Metanephros (tissue), 1 donor: Measurements from ENCODE around the gene LCAT. TPM values are rescaled to one million over a fixed set of nuclear protein-coding genes. Genes with fewer than 3 reads are reported as not detected.

Experiments
- total RNA-seq: library from RNA; depleted of rRNA; stranded (reverse); fragments of >200 nt; gene quantifications from one replicate; pipeline ENCODE4 v1.2.3, GENCODE V29; 2014

LCAT gene, protein sequence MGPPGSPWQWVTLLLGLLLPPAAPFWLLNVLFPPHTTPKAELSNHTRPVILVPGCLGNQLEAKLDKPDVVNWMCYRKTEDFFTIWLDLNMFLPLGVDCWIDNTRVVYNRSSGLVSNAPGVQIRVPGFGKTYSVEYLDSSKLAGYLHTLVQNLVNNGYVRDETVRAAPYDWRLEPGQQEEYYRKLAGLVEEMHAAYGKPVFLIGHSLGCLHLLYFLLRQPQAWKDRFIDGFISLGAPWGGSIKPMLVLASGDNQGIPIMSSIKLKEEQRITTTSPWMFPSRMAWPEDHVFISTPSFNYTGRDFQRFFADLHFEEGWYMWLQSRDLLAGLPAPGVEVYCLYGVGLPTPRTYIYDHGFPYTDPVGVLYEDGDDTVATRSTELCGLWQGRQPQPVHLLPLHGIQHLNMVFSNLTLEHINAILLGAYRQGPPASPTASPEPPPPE
- 10.1 TPM for total RNA-seq

DNA sequence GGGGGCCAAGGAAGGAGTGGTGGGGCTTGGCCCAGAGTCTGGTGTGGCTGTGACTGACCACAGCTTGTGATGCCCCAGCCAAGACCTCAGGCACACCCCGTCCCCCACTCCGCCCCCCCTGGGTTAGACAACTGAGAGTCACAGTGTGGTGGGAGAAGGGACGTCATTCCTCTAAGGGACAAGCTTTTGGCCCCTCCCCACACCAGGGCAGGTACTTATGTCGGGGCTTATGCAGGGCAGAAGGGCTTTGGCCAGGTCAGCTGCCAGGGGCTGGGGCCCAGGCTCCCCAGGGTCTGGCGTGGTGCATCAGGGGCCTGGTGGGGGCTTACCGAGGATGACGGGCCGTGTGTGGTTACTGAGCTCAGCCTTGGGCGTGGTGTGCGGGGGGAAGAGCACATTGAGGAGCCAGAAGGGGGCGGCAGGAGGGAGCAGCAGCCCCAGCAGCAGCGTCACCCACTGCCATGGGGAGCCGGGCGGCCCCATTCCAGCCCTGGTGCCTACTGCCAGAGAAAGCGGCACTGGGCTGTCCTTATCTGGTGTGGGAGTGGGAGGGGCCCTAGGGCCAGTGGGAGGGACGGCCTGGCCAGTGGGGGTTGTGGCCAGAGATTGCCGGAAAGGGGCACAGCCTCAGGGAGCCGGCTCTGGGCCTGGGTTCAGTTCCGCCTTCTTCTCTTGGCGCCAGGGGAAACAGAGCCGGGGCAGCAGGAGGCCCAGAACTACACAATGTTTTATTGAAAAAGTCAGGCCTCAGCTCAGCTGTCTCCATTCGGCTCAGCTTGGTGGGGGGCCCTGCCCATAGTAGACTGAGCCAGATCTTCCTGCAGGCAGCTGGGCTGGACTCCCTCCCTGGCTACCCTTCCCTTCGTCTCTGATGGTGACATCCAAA lies at the start of gene LCAT:
LCAT (minus strand) TSS at position 502 of the 886 bp plus-strand sequence; CDS start at position 483, 19 bp downstream.

DNA sequence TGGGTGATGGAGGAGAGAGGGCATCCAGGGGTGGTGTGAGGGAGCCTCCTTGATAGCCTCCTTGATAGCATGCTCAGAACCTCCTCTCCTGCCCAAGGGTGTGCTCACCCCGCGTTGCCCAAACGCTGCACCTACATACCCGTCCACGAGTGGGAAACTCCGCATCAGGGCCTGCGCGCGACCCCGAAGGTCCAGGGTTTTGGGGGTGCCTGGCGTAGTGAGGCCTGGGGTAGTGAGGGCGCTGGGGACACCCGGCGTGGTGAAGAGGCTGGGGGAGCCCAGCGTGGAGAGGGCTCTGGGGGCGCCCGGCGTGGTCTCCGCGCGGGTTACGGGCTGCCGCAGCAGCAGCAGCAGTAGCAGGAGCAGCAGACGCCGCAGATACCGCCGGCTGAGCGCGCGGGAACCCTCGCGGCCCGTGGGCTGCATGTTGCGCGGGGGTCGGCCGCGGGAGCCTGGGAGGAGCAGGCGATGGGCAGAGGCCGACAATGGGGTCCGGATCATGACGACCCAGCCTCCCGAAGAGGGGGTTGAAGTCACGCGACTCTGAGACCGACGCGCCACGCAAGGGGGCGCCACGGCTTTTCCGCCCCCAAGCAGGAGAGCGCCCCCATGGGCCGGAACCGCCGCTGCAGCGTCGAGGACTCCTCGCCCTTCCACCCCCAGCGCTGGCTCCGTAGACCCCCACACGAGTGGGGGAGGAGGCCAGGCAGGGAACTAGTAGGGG lies 36.2 kb upstream of the LCAT start, which contains the start of gene DPEP3:
DPEP3 (minus strand) TSS at position 545 of the 724 bp plus-strand sequence; CDS start at position 426, 119 bp downstream.

DNA sequence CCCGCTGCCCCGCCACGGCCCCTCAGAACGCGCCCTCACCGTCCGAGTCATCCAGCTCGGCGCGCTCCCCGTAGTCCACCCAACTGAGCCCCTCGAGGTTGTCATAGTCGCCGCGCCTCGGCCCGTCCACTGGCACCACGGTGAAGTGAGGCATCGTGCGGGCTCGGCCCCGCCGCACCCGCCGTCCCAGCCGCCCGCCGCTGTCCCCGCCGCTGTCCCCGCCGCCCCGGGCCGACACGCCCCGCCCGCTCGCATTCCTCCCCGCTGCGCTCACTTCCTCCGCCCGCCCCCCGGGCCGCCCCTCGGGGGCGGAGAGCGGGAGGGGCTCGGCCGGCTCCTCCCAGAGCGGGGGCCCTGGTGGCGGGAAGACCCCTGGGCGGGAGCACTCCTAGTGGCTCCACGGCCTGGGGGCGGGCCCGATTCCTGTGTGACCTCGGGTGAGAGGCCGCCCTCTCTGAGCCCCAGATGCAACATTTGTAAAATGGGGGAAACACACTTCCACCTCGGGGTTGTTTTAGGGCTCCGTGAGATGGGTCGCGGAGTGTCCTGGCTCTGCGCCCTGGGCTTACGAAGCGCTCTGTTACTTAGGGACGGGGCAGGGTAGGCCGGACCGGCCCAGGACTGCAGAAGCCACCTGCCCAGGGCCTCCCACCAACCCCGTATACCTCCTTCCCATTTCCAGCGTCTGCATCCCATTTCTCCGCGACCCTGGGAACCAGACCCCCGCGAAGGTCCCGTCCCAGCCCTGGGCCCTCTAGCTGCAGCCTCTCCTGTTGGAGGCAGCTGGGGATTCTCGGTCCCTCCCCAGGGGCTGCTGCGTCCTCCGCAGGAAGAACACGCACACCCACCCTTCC lies 24.7 kb upstream of the LCAT start, which contains the start of gene SLC12A4:
SLC12A4 (minus strand) TSS at position 238 of the 854 bp plus-strand sequence; CDS start at position 154, 84 bp downstream.

DNA sequence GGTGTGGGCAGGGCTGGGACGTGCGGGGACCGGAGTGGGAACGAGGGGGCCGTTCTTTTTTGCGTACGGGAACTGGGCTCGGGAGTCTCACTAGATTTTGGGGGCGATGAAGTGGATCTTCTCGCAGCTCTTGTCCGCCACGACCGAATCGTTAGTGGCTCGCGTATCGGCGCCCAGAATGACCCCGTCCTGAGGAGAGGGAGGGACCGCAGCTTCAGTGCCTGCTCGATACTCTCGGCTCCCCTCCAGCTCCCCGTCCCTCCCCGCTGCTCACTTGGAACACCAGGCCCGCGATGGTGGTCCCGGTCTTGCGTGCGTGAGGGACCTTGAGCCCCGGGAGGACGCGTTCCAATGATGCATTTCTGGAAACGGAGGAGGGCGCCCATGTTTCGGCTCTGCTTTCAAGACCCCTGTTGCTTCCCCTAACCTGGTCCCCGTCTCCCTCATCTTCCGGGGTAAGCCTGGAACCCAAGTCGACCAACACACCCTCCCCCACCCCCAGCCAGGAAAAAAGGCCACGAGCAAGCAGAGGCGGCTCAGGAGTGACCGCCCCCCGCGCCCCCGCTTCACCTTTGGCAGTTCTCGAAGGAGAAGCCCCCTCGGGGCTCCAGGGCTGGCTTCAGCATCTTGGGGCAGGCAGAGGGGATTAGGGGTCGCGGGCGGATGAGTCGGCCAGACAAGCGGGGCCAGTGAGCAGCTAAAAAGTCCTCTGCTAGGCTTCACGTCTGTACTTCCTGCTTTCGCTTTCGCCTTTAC lies 7.6 kb downstream of the LCAT start, which contains the start of gene PSMB10:
PSMB10 (minus strand) TSS at position 727 of the 756 bp plus-strand sequence; CDS start at position 626, 101 bp downstream.

DNA sequence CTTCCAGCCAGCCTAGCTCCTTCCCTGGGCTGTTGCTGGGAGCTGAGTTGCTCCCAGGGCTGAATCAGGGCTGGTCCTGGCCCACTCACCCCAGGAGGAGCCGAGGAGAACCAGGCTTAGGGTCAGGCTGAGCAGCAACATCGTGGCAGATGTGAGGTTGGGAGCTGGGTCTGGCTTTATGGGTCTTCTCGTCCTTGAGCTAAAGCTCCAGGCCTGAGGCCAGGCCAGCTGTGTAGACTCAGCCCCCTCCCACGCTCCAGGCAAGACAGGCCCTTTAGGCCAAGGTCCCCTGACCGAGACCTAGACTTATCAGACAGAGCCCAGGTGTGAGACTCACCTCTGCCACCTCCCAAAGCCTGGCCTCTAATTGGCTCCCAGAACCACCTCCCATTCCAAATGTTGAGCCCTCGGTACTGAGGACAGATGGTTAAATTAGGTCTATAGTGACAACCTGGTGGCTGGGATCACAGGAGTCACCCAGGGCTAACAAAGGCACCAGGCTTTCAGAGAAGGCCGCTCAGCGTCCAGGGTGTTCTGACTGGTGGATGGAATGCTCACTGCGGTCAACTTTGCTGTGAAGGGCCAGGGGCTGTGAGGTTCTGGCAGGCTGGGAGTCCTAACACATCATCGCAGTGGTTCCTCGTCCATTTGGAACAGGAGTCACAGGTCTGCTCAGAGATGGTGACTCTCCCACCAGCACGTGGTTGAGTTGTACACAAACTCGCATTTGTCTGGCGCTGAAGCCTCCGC lies 12.0 kb downstream of the LCAT start, which contains the start of gene CTRL:
CTRL (minus strand) TSS at position 151 of the 750 bp plus-strand sequence; CDS start at position 141, 10 bp downstream.

DNA sequence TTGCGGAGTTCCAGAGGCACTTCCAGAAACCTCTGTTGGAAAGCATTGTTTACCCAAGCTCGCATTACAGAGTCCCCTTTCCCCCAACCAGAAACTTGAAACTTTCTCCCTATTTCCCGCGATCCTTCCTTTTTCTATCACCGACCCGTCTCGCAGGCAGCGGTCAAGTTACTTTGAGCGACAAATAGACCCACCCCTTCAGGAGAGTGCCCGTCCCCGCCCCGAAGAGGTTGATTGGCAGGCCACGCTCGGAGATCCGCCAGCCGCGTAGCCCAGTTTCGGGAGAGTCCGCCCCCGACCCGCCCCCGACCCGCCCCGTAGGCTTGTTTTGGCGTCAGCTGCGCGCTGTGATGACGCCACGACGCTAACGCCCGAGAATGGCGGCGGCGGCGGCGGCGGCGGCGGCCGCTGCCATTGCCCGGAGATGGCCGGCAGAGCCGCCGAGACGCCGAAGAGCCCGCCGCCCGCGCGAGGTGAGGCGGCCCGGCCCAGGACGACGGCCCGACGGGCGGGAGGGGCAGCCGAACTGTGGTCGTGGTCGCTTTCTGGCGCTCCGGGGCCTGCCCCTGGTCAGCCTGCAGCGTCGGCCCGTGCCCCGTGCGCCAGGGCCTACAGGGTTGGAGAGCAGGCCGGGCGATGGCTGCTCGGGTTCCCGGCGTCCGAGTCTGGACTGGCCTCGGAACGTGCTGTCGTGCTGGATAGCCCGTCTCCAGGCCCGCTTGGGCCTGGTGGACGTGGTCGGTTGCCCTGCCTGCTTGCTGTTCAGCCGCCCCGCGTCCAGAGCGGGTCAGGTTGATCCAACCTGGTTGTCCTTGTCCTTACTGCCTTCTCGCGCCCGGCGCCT lies 50.8 kb downstream of the LCAT start, which contains the start of gene PSKH1:
PSKH1 (plus strand) TSS at position 356 of the 844 bp plus-strand sequence. CDS start 15,496 bp downstream, outside the sequence.

Other genes starting within 250 kb of the LCAT start
- gene GFOD2, start 224.8 kb downstream of the LCAT start, total RNA-seq: 18.4 TPM
- 18.7 TPM for gene RANBP10, start 137.6 kb downstream of the LCAT start, total RNA-seq
- gene TSNAXIP1, start 137.2 kb downstream of the LCAT start, total RNA-seq: 5.4 TPM
- 37.0 TPM for gene THAP11, start 101.8 kb downstream of the LCAT start, total RNA-seq
- gene NUTF2, start 97.2 kb downstream of the LCAT start, total RNA-seq: 115 TPM
- 39.8 TPM for gene CENPT, start 96.4 kb downstream of the LCAT start, total RNA-seq
- 82.0 TPM for gene EDC4, start 71.1 kb downstream of the LCAT start, total RNA-seq
- 1.2 TPM for gene NRN1L, start 59.2 kb downstream of the LCAT start, total RNA-seq
- 26.0 TPM for gene PSKH1, start 50.9 kb downstream of the LCAT start, total RNA-seq
- gene CTRL, start 12.3 kb downstream of the LCAT start, total RNA-seq: 0.18 TPM
- 54.2 TPM for gene PSMB10, start 7.3 kb downstream of the LCAT start, total RNA-seq
- 45.4 TPM for gene SLC12A4, start 24.5 kb upstream of the LCAT start, total RNA-seq
- gene DPEP3, start 36.4 kb upstream of the LCAT start, total RNA-seq: not detected
- 2.7 TPM for gene DPEP2, start 55.4 kb upstream of the LCAT start, total RNA-seq
- gene DPEP2NB, start 71.8 kb upstream of the LCAT start, total RNA-seq: not detected
- gene DDX28, start 79.1 kb upstream of the LCAT start, total RNA-seq: 10.2 TPM
- gene DUS2, start 79.2 kb upstream of the LCAT start, total RNA-seq: 11.3 TPM
- 36.4 TPM for gene NFATC3, start 141.2 kb upstream of the LCAT start, total RNA-seq